Chondrocyte (in vitro differentiated cells): ENCODE data around the gene CNNM4. TPM values are rescaled to one million over a fixed set of nuclear protein-coding genes. Genes with fewer than 3 reads are reported as not detected.

Experiments
- DNase-seq: peaks from one replicate; pipeline ENCODE4 v3.0.0; 2021; ENCODE audit warnings: mixed read lengths, low spot score
- H3K27ac Mint-ChIP-seq: one replicate; pipeline ENCODE4 v1.8.0; 2021; ENCODE audit warnings: mild to moderate bottlenecking, moderate library complexity, mixed read lengths; ENCODE audit not compliant: unreplicated experiment
- H3K27me3 Mint-ChIP-seq: 2 replicates; pipeline ENCODE4 v1.8.0; 2021; ENCODE audit warnings: low read depth, mixed read lengths
- H3K36me3 Mint-ChIP-seq: 2 replicates; pipeline ENCODE4 v1.8.0; 2021; ENCODE audit warnings: low read depth, mixed read lengths
- H3K4me1 Mint-ChIP-seq: 2 replicates; pipeline ENCODE4 v1.8.0; 2021; ENCODE audit warnings: low read depth, mild to moderate bottlenecking, mixed read lengths
- H3K4me3 Mint-ChIP-seq: one replicate; pipeline ENCODE4 v1.8.0; 2021; ENCODE audit warnings: mild to moderate bottlenecking, moderate library complexity, mixed read lengths; ENCODE audit not compliant: unreplicated experiment
- H3K9me3 Mint-ChIP-seq: 2 replicates; pipeline ENCODE4 v1.8.0; 2021; ENCODE audit warnings: low read depth, mixed read lengths
- total RNA-seq: library from RNA; stranded (reverse); gene quantifications from 3 replicates; pipeline ENCODE4 v1.2.1, GENCODE V29; 2021
- TF ChIP-seq, protein P1 (sequence below): fragments of 200-600 bp; sonication (generic); IDR thresholded peaks from 2 replicates; pipeline ENCODE4 v1.5.0; 2021; ENCODE audit warnings: antibody characterized with exemption, mild to moderate bottlenecking, moderate library complexity

The CNNM4 gene
- total RNA-seq, 1 donor from 2014 or later = 7.6 TPM

DNA sequence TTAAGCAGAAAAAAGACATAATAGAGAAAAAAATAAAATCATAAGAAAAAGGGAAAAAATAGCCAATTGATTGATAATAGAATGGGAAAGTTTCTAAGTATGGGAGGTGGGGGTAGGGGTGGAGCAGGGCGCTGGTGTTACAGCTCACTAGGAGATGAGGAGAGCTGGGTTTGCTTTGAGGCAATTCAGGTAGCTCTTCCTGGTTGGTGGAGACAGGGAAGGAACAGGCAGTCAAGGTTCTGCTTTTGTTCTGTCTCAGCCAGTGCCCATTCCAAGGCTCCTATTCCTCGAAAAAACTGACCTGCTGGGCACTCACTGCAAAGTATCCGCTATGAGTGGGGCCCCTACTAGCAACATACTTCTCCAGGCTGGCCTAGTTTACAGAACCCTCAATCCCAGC is 1.7 kb upstream of the CNNM4 start:
- TF ChIP-seq, protein P1, sequence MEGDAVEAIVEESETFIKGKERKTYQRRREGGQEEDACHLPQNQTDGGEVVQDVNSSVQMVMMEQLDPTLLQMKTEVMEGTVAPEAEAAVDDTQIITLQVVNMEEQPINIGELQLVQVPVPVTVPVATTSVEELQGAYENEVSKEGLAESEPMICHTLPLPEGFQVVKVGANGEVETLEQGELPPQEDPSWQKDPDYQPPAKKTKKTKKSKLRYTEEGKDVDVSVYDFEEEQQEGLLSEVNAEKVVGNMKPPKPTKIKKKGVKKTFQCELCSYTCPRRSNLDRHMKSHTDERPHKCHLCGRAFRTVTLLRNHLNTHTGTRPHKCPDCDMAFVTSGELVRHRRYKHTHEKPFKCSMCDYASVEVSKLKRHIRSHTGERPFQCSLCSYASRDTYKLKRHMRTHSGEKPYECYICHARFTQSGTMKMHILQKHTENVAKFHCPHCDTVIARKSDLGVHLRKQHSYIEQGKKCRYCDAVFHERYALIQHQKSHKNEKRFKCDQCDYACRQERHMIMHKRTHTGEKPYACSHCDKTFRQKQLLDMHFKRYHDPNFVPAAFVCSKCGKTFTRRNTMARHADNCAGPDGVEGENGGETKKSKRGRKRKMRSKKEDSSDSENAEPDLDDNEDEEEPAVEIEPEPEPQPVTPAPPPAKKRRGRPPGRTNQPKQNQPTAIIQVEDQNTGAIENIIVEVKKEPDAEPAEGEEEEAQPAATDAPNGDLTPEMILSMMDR = no peak
- H3K27me3 Mint-ChIP-seq = no peaks in the 10 kb centered on the region
- no peaks in the 10 kb centered on the region for H3K36me3 Mint-ChIP-seq
- H3K4me3 Mint-ChIP-seq = no peak overlapping the region
- DNase-seq = no peak
- no peaks in the 10 kb centered on the region for H3K9me3 Mint-ChIP-seq
- peaks cover 37% of the 10 kb centered on the region for H3K4me1 Mint-ChIP-seq
- H3K27ac Mint-ChIP-seq = no peak overlapping the region

DNA sequence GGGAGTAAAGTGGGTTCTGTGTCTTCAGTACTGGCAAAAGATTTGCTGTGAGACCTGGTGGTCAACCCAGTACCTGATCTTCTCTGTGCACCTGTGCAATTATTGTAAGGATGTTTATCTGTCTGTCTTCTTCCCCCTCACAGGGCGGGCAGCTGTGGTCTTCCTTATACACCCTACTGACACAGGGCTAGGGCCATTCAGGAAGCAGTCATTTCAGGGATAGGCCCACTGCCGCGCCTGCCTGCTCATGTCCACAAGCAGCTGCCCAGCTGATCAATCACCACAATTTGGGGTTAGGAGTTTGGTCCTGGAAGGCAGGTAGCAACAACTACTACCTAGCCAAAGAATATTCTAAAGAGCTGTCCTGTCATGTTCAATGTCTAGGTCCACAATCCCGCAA is 1.2 kb upstream of the CNNM4 start:
- Mint-ChIP-seq H3K4me3 (no peak overlapping the region), H3K27ac (no peak overlapping the region), H3K9me3 (no peaks in the 10 kb centered on the region), H3K27me3 (no peaks in the 10 kb centered on the region), H3K36me3 (no peaks in the 10 kb centered on the region), H3K4me1 (peaks cover 43% of the 10 kb centered on the region)
- TF ChIP-seq, protein P1 = no peak
- DNase-seq = no peak

DNA sequence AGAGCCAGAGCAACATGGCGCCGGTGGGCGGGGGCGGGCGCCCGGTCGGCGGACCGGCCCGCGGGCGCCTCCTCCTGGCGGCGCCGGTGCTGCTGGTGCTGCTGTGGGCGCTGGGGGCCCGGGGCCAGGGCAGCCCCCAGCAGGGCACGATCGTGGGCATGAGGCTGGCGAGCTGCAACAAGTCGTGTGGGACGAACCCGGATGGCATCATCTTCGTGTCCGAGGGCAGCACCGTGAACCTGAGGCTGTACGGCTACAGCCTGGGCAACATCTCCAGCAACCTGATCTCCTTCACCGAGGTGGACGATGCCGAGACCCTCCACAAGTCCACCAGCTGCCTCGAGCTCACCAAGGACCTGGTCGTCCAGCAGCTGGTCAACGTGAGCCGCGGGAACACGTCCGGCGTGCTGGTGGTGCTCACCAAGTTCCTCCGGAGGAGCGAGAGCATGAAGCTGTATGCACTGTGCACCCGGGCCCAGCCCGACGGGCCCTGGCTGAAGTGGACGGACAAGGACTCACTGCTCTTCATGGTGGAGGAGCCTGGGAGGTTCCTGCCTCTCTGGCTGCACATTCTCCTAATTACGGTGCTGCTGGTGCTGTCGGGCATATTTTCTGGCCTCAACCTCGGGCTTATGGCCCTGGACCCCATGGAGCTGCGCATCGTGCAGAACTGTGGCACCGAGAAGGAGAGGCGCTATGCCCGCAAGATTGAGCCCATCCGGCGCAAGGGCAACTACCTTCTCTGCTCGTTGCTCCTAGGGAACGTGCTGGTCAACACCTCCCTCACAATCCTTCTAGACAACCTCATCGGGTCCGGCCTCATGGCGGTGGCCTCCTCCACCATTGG is 507 bp downstream of the CNNM4 start:
- DNase-seq = no peak
- H3K4me1 Mint-ChIP-seq = peaks cover 44% of the 10 kb centered on the region
- no peaks in the 10 kb centered on the region for H3K36me3 Mint-ChIP-seq
- TF ChIP-seq, protein P1 = peak; percentile 82
- H3K4me3 Mint-ChIP-seq = peak overlapping the region; percentile 79
- no peaks in the 10 kb centered on the region for H3K27me3 Mint-ChIP-seq
- H3K9me3 Mint-ChIP-seq = no peaks in the 10 kb centered on the region
- H3K27ac Mint-ChIP-seq = peak overlapping the region; percentile 83

DNA sequence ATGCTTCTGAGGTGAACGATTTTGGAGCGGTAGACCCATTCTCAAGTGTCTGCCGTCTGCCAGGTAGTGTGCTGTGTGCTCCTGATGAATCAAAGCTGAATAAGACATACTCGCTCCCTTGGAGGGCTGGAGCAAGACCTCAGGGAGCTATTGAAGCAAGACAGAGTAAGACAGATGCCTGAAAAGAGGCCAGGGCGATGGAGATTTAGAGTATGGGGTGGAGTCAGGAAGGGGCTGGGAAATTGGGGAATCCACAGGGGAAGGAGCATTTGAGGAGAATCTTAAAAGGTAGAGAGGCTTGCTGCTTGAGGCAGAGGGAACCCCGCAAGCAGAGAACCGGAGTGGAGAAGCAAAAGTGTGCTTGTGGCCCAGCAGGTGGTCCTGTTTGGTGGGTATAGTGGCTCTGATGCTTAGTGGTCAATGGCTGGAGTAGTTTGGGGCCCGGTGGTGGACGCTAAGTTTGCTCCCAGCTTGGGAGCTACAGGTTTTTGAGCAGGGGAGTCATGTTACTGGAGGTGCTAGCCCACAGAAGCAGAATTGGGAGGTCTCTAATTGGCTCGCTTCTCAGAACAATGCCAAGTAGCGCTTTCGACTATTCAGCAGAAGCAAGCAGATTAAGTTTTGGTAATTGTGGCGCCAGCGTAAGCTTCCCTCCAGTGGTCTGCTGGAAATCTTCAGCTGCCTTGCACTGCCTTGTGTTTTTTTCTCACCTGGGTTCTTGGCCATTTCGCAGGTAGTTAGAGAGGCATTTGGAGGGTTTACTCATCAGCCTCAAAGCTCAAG is 2.0 kb downstream of the CNNM4 start:
- Mint-ChIP-seq H3K9me3 (no peaks in the 10 kb centered on the region), H3K4me3 (peak overlapping the region; percentile 79), H3K27me3 (no peaks in the 10 kb centered on the region), H3K36me3 (no peaks in the 10 kb centered on the region), H3K4me1 (peaks cover 44% of the 10 kb centered on the region), H3K27ac (no peak overlapping the region)
- TF ChIP-seq, protein P1 = no peak
- no peak for DNase-seq

DNA sequence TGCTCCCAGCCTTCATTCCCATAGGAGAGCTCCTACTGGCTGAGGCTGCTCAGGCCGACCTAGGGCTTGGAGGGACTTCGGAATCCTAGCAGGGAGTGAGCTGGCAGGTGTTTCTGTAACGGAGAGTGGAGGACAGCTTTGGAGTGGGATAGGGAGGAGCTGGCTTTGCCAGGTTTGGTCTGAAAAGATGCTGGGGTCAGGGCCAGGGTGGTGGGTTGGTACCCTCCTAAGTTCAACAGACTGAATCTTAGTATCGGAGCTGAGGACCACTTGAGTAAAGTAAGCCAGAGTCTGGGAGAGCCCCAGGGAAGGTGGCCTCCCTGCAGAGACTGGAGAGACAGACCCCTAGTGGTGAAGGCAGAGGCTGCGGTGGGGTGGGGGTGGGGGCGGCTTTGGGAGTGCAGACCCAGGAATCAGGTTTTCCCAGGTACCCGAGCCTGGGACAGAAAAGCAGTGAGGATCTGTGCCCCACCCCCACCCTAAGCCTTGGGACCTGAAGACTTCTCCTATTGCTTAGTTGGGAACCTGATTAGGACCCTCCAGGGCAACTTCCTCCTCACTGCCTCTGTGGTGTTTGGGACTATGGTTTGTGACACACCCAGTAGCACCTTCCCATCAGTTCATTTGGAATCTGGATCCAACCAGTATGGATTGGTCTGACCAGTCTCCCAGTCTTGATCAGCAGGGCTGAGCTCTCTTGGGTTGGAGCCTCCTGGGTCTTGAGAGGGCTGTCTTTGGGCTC is 3.0 kb downstream of the CNNM4 start:
- TF ChIP-seq, protein P1 = peak; percentile 69
- peak overlapping the region; percentile 79 for H3K4me3 Mint-ChIP-seq
- peak overlapping the region; percentile 45 for H3K27ac Mint-ChIP-seq
- DNase-seq = no peak
- H3K36me3 Mint-ChIP-seq = no peaks in the 10 kb centered on the region
- H3K27me3 Mint-ChIP-seq = no peaks in the 10 kb centered on the region
- no peaks in the 10 kb centered on the region for H3K9me3 Mint-ChIP-seq
- H3K4me1 Mint-ChIP-seq = peaks cover 44% of the 10 kb centered on the region
